ENCODE results near the gene SMCHD1. TPM values are rescaled to one million over a fixed set of nuclear protein-coding genes. Genes with fewer than 3 reads are reported as not detected.
"Not testable (repeated sequence)": the region's sequence is repeated elsewhere in the genome, so short reads cannot be mapped to it uniquely, and the experiment has no call there.

Gene SMCHD1
- total RNA-seq, 1 experiment from 2014 or later = 33.0 TPM

GRCh38 chr18:2672872-2673271 is 17.3 kb downstream of the SMCHD1 start:
- Mint-ChIP-seq H3K36me3 (peaks cover 58% of the 10 kb centered on the region), H3K9me3 (no peaks in the 10 kb centered on the region), H3K27ac (no peak overlapping the region), H3K4me1 (no peaks in the 10 kb centered on the region), H3K4me3 (no peak overlapping the region), H3K27me3 (ENCODE audit: low read depth) (no peaks in the 10 kb centered on the region)
- TF ChIP-seq, protein P1, sequence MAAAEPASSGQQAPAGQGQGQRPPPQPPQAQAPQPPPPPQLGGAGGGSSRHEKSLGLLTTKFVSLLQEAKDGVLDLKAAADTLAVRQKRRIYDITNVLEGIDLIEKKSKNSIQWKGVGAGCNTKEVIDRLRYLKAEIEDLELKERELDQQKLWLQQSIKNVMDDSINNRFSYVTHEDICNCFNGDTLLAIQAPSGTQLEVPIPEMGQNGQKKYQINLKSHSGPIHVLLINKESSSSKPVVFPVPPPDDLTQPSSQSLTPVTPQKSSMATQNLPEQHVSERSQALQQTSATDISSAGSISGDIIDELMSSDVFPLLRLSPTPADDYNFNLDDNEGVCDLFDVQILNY (CRISPR knock-in tag; IDR thresholded peaks at IDR 0.05) = no peak
- TF ChIP-seq, protein P2, sequence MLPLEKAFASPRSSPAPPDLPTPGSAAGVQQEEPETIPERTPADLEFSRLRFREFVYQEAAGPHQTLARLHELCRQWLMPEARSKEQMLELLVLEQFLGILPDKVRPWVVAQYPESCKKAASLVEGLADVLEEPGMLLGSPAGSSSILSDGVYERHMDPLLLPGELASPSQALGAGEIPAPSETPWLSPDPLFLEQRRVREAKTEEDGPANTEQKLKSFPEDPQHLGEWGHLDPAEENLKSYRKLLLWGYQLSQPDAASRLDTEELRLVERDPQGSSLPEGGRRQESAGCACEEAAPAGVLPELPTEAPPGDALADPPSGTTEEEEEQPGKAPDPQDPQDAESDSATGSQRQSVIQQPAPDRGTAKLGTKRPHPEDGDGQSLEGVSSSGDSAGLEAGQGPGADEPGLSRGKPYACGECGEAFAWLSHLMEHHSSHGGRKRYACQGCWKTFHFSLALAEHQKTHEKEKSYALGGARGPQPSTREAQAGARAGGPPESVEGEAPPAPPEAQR (CRISPR knock-in tag; IDR thresholded peaks at IDR 0.05) = no peak
- no peak for TF ChIP-seq HMGA2 (CRISPR knock-in tag; IDR thresholded peaks at IDR 0.05)
- TF ChIP-seq, protein P3, sequence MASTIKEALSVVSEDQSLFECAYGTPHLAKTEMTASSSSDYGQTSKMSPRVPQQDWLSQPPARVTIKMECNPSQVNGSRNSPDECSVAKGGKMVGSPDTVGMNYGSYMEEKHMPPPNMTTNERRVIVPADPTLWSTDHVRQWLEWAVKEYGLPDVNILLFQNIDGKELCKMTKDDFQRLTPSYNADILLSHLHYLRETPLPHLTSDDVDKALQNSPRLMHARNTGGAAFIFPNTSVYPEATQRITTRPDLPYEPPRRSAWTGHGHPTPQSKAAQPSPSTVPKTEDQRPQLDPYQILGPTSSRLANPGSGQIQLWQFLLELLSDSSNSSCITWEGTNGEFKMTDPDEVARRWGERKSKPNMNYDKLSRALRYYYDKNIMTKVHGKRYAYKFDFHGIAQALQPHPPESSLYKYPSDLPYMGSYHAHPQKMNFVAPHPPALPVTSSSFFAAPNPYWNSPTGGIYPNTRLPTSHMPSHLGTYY (CRISPR knock-in tag; IDR thresholded peaks at IDR 0.05) = no peak
- TF ChIP-seq GRHL2 (CRISPR knock-in tag; IDR thresholded peaks at IDR 0.05; ENCODE audit: insufficient replicate concordance, severe bottlenecking) = no peak
- no peak for TF ChIP-seq OVOL2 (CRISPR knock-in tag; IDR thresholded peaks at IDR 0.05; ENCODE audit: borderline replicate concordance)
- no peak for TF ChIP-seq ZNF416 (CRISPR knock-in tag; IDR thresholded peaks at IDR 0.05)
- TF ChIP-seq, protein P4, sequence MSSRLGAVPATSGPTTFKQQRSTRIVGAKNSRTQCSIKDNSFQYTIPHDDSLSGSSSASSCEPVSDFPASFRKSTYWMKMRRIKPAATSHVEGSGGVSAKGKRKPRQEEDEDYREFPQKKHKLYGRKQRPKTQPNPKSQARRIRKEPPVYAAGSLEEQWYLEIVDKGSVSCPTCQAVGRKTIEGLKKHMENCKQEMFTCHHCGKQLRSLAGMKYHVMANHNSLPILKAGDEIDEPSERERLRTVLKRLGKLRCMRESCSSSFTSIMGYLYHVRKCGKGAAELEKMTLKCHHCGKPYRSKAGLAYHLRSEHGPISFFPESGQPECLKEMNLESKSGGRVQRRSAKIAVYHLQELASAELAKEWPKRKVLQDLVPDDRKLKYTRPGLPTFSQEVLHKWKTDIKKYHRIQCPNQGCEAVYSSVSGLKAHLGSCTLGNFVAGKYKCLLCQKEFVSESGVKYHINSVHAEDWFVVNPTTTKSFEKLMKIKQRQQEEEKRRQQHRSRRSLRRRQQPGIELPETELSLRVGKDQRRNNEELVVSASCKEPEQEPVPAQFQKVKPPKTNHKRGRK (CRISPR knock-in tag; IDR thresholded peaks at IDR 0.05; ENCODE audit: borderline replicate concordance) = no peak
- TF ChIP-seq IRF2 (CRISPR knock-in tag; IDR thresholded peaks at IDR 0.05; ENCODE audit: borderline replicate concordance, low read depth) = no peak
- no peak for TF ChIP-seq FOXK1 (CRISPR knock-in tag; IDR thresholded peaks at IDR 0.05)
- TF ChIP-seq TP53 (CRISPR knock-in tag; IDR thresholded peaks at IDR 0.05) = no peak
- no peak for TF ChIP-seq ESRRA (CRISPR knock-in tag; IDR thresholded peaks at IDR 0.05; ENCODE audit: borderline replicate concordance)
- CTCF ChIA-PET = no interaction called here
- POLR2A ChIA-PET = no interaction called here
- no peak for DNase-seq (ENCODE audit: low spot score)
- ATAC-seq = no peak

DNA sequence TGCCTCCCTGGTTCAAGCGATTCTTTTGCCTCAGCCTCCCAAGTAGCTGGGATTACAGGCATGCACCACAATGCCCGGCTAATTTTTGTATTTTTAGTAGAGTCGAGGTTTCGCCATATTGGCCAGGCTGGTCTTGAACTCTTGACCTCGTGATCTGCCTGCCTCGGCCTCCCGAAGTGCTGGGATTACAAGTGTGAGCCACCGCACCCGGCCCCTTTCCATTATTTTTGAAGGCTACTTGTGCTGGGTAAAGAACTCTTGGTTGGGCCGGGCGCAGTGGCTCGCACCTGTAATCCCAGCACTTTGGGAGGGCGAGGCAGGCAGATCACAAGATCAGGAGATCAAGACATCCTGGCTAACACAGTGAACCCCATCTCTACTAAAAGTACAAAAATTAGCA is 23.4 kb downstream of the SMCHD1 start:
- ATAC-seq; DNase-seq (ENCODE audit: low spot score); H3K27ac Mint-ChIP-seq; H3K9me3 Mint-ChIP-seq; H3K27me3 Mint-ChIP-seq (ENCODE audit: low read depth); H3K4me1 Mint-ChIP-seq; H3K4me3 Mint-ChIP-seq; CTCF ChIA-PET; POLR2A ChIA-PET: not testable (repeated sequence)
- peaks cover 20% of the 10 kb centered on the region for H3K36me3 Mint-ChIP-seq

DNA sequence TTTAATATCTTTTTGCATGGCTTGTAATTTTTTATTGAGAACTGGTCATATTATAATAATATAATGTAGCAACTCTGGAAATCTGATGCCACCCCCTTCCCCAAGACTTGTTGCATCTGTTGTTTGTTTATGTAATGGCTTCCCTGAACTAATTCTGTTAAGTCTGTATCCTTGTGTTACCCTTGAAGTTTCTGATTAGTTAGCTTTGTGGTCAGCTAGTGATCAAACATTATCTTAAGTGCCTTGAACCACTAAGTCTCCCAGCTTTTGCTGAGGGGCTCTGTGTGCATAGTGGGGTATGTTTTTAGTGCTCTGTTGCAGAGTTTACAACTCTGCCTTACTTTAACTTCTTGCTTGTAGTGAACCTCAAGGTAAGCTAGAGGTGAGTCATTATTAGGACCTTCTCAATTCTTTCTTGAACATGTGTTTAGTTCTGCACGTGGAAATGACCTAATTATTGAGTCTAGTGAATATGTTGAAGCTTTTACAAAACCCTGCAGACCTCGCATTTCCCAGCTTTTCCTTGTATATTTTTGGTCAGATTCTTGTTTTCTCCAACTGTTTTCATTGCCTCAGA is 24.8 kb downstream of the SMCHD1 start:
- TF ChIP-seq E2F4 (CRISPR knock-in tag; IDR thresholded peaks at IDR 0.05; ENCODE audit: borderline replicate concordance, low read depth) (no peak), HMGA2 (CRISPR knock-in tag; IDR thresholded peaks at IDR 0.05) (no peak), CREB1 (CRISPR knock-in tag; IDR thresholded peaks at IDR 0.05) (no peak), TCF7 (CRISPR knock-in tag; IDR thresholded peaks at IDR 0.05; ENCODE audit: low read depth) (no peak), AFF4 (CRISPR knock-in tag; IDR thresholded peaks at IDR 0.05; ENCODE audit: borderline replicate concordance) (no peak), SMAD3 (CRISPR knock-in tag; IDR thresholded peaks at IDR 0.05; ENCODE audit: borderline replicate concordance) (no peak)
- no peak overlapping the region for H3K4me3 Mint-ChIP-seq
- peak overlapping the region; percentile 56 for H3K27ac Mint-ChIP-seq
- no peaks in the 10 kb centered on the region for H3K4me1 Mint-ChIP-seq
- DNase-seq (ENCODE audit: low spot score) (no peak), ATAC-seq (no peak)
- H3K27me3 Mint-ChIP-seq (ENCODE audit: low read depth) = no peaks in the 10 kb centered on the region
- POLR2A ChIA-PET = no interaction called here
- H3K9me3 Mint-ChIP-seq = peaks cover under 1% of the 10 kb centered on the region
- CTCF ChIA-PET = no interaction called here
- H3K36me3 Mint-ChIP-seq = peaks cover 20% of the 10 kb centered on the region
